Measurements from ENCODE around the gene GLCE.

The GLCE gene

GRCh38 chr15:69298354-69298696 lies 137.9 kb downstream of the GLCE start:
- no peak for TF ChIP-seq CTCF (IDR thresholded peaks at IDR 0.05; ENCODE audit: low read length)
- no peak for TF ChIP-seq EZH2 (IDR thresholded peaks at IDR 0.05; ENCODE audit: borderline replicate concordance, low read length)
- H3K4me3 ChIP-seq (ENCODE audit: low read depth, low read length, poor library complexity, severe bottlenecking): no peak overlapping the region

DNA sequence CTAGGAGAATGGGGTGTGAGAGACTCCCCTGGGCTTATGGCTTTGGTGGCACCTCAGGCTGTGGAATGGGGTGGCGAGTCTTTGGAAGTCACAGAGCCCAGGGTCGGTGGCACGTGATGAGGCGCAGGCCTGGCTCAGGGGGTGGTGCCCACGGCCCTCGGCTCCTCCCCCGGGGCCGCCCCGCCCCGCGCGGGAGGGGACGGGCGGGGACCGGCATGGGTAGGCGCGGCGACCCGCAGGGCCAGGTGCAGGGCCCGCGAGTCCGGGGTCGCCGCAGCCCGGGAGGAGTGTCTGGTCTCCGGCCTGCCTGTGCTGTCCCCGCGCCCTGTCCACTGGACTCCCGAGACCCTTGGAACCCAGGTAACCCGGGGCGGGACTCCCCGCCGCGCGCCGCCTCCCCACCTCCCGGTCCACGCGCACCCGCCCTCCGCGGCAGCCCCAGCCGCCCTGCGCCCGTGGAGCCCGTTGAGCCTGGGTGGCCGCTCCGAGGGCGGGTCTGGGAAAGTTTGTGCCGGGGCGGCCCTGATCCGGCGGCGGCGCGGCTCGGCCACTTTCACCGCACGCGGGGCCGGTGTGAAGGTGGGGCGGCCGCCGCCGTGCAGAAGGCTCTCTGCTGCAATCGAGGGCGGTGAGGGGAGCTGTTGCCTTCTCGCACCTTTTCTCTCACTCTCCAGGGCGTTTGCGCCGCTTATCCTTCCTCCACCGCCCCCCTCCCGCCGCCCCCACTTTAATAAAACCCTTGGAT lies 138.4 kb downstream of the GLCE start, which contains the start of gene PAQR5:
TSS of gene PAQR5 (plus strand) at position 216 of the 745 bp plus-strand sequence. CDS start 61,169 bp downstream, outside the sequence.
- Histone ChIP-seq H3K79me2 (ENCODE audit: insufficient read depth, low read length) (no peaks in the 10 kb centered on the region), H3K9me2 (ENCODE audit: low read depth, low read length) (no peaks in the 10 kb centered on the region), H3K27me3 (ENCODE audit: insufficient read depth, low read length) (no peaks in the 10 kb centered on the region), H3K4me3 (ENCODE audit: low read depth, low read length, poor library complexity, severe bottlenecking) (peak within 1 kb of the TSS; percentile 33), H3F3A (ENCODE audit: insufficient read depth, low read length) (no peaks in the 10 kb centered on the region), H3K27ac (ENCODE audit: low read depth, low read length, poor library complexity, severe bottlenecking) (no peak within 1 kb of the TSS), H3K9me3 (ENCODE audit: low read length) (no peaks in the 10 kb centered on the region), H3K4me2 (ENCODE audit: low read length) (peak within 1 kb of the TSS; percentile 42; the same call in 1 of the 2 replicates), H4K20me1 (ENCODE audit: insufficient read depth, low read length) (no peaks in the 10 kb centered on the region), H2AFZ (ENCODE audit: low read length) (no peak within 1 kb of the TSS), H3K4me1 (ENCODE audit: insufficient read depth, low read length, severe bottlenecking) (peaks cover 3% of the 10 kb centered on the region), H3K36me3 (ENCODE audit: insufficient read depth, low read length) (no peaks in the 10 kb centered on the region), H3K9ac (ENCODE audit: low read length) (no peak within 1 kb of the TSS)
- TF ChIP-seq CTCF (IDR thresholded peaks at IDR 0.05; ENCODE audit: low read length): no peak
- TF ChIP-seq EZH2 (IDR thresholded peaks at IDR 0.05; ENCODE audit: borderline replicate concordance, low read length): no peak

More at GRCh38 chr15:69298354-69298696, 137.9 kb downstream of the GLCE start:
- Histone ChIP-seq H3K27ac (ENCODE audit: low read depth, low read length, poor library complexity, severe bottlenecking) (no peak overlapping the region), H3K4me1 (ENCODE audit: insufficient read depth, low read length, severe bottlenecking) (peaks cover 3% of the 10 kb centered on the region), H3K79me2 (ENCODE audit: insufficient read depth, low read length) (no peaks in the 10 kb centered on the region), H2AFZ (ENCODE audit: low read length) (no peak overlapping the region), H3K9me3 (ENCODE audit: low read length) (no peaks in the 10 kb centered on the region), H3K4me2 (ENCODE audit: low read length) (no peak overlapping the region), H3K9me2 (ENCODE audit: low read depth, low read length) (no peaks in the 10 kb centered on the region), H4K20me1 (ENCODE audit: insufficient read depth, low read length) (no peaks in the 10 kb centered on the region), H3K27me3 (ENCODE audit: insufficient read depth, low read length) (no peaks in the 10 kb centered on the region), H3K9ac (ENCODE audit: low read length) (no peak overlapping the region), H3F3A (ENCODE audit: insufficient read depth, low read length) (no peaks in the 10 kb centered on the region), H3K36me3 (ENCODE audit: insufficient read depth, low read length) (no peaks in the 10 kb centered on the region)

GRCh38 chr15:69299451-69299886 lies 139.0 kb downstream of the GLCE start:
- Histone ChIP-seq H3F3A (ENCODE audit: insufficient read depth, low read length) (no peaks in the 10 kb centered on the region), H3K27me3 (ENCODE audit: insufficient read depth, low read length) (no peaks in the 10 kb centered on the region), H3K27ac (ENCODE audit: low read depth, low read length, poor library complexity, severe bottlenecking) (no peak overlapping the region), H3K4me2 (ENCODE audit: low read length) (no peak overlapping the region), H3K9me2 (ENCODE audit: low read depth, low read length) (no peaks in the 10 kb centered on the region), H3K79me2 (ENCODE audit: insufficient read depth, low read length) (no peaks in the 10 kb centered on the region), H2AFZ (ENCODE audit: low read length) (no peak overlapping the region), H3K36me3 (ENCODE audit: insufficient read depth, low read length) (no peaks in the 10 kb centered on the region), H3K4me3 (ENCODE audit: low read depth, low read length, poor library complexity, severe bottlenecking) (no peak overlapping the region), H4K20me1 (ENCODE audit: insufficient read depth, low read length) (no peaks in the 10 kb centered on the region), H3K9me3 (ENCODE audit: low read length) (no peaks in the 10 kb centered on the region), H3K4me1 (ENCODE audit: insufficient read depth, low read length, severe bottlenecking) (peaks cover 3% of the 10 kb centered on the region), H3K9ac (ENCODE audit: low read length) (no peak overlapping the region)
- no peak for TF ChIP-seq EZH2 (IDR thresholded peaks at IDR 0.05; ENCODE audit: borderline replicate concordance, low read length)
- TF ChIP-seq CTCF (IDR thresholded peaks at IDR 0.05; ENCODE audit: low read length): no peak
